PC-9 (cell line): ENCODE results near the gene RGR. TPM values are rescaled to one million over a fixed set of nuclear protein-coding genes. Genes with fewer than 3 reads are reported as not detected.

Experiments
- BruUV-seq: library from RNA; stranded (reverse); fragments of 400-500 nt; replicated peaks from 2 replicates; lab custom pipeline; 2021; lab: Mats Ljungman, UMichigan
- CTCF ChIA-PET: fragments of 300-600 bp; sonication (Branson Sonifier 250); formaldehyde crosslinking; loops from one replicate; lab custom pipeline; 2022; ENCODE audit warnings: antibody characterized with exemption; lab: Charles Lee
- POLR2A ChIA-PET: fragments of 300-600 bp; sonication (Branson Sonifier 250); formaldehyde crosslinking; loops from one replicate; lab custom pipeline; 2022; ENCODE audit warnings: antibody characterized with exemption; ENCODE audit not compliant: unreplicated experiment; lab: Charles Lee
- DNase-seq, 2 experiments: peaks; one replicate each; pipeline versions ENCODE4 v3.0.0 to v3.0.0-alpha.2; 2015 to 2022; ENCODE audit warnings: mixed read lengths in 1 of 2
- H2AFZ ChIP-seq: fragments of 200-600 bp; sonication (generic); 2 replicates; pipeline ENCODE4 v1.8.1; 2017; ENCODE audit warnings: antibody characterized with exemption
- H3F3A ChIP-seq: fragments of 200-600 bp; sonication (generic); 2 replicates; pipeline ENCODE4 v1.8.1; 2017; ENCODE audit warnings: antibody characterized with exemption, mild to moderate bottlenecking, low read depth; ENCODE audit not compliant: insufficient read depth
- H3K27ac ChIP-seq: fragments of 200-600 bp; sonication (generic); 2 replicates; pipeline ENCODE4 v1.6.1; 2016; ENCODE audit warnings: mixed run types
- H3K27me3 ChIP-seq: fragments of 200-600 bp; sonication (generic); 2 replicates; pipeline ENCODE4 v1.6.1; 2016; ENCODE audit warnings: low read depth, mixed run types; ENCODE audit not compliant: insufficient read depth
- H3K36me3 ChIP-seq: fragments of 200-600 bp; sonication (generic); 2 replicates; pipeline ENCODE4 v1.6.1; 2016; ENCODE audit warnings: low read depth, mixed run types
- H3K4me1 ChIP-seq: fragments of 200-600 bp; sonication (generic); replicated peaks from 2 replicates; pipeline ENCODE4 v1.6.1; 2016; ENCODE audit warnings: mixed run types; ENCODE audit not compliant: insufficient read depth
- H3K4me2 ChIP-seq: fragments of 200-600 bp; sonication (generic); 2 replicates; pipeline ENCODE4 v1.6.1; 2017; ENCODE audit warnings: mixed run types
- H3K4me3 ChIP-seq: fragments of 200-600 bp; sonication (generic); 2 replicates; pipeline ENCODE4 v1.6.1; 2016; ENCODE audit warnings: mixed run types
- H3K79me2 ChIP-seq: fragments of 200-600 bp; sonication (generic); 2 replicates; pipeline ENCODE4 v1.6.1; 2017; ENCODE audit warnings: low read depth, mixed run types
- H3K9me2 ChIP-seq: fragments of 200-600 bp; sonication (generic); 2 replicates; pipeline ENCODE4 v1.8.1; 2017; ENCODE audit warnings: mild to moderate bottlenecking; ENCODE audit not compliant: insufficient read depth
- H3K9me3 ChIP-seq: fragments of 200-600 bp; sonication (generic); 2 replicates; pipeline ENCODE4 v1.8.1; 2016; ENCODE audit warnings: low read depth; ENCODE audit not compliant: insufficient read depth
- H4K20me1 ChIP-seq: fragments of 200-600 bp; sonication (generic); 2 replicates; pipeline ENCODE4 v1.8.1; 2017; ENCODE audit not compliant: insufficient read depth
- CTCF ChIP-seq: fragments of 200-600 bp; sonication (generic); conservative IDR thresholded peaks from 2 replicates; pipeline ENCODE4 v1.6.1; 2017; ENCODE audit warnings: mixed run types, antibody characterized with exemption, mild to moderate bottlenecking, moderate library complexity
- EZH2 ChIP-seq: fragments of 200-600 bp; sonication (generic); IDR thresholded peaks from 2 replicates; pipeline ENCODE4 v1.8.0; 2017; ENCODE audit warnings: antibody characterized with exemption, low read depth
- intact Hi-C: fragments of 100-400 bp; cut with micrococcal nuclease; formaldehyde crosslinking; loops from one replicate; pipeline ENCODE4 v1.10.0; 2022; ENCODE audit not compliant: unreplicated experiment
- total RNA-seq: library from RNA; stranded (reverse); gene quantifications from 2 replicates; pipeline ENCODE4 v1.2.3, GENCODE V29; 2021

RGR gene
- total RNA-seq, 1 experiment from 2014 or later = not detected

GRCh38 chr10:84241185-84241790 is 3.6 kb upstream of the RGR start, which contains the start of gene LRIT1:
Gene LRIT1 (minus strand): TSS chr10:84241546. CDS start chr10:84241439, 107 bp downstream.
- ChIA-PET CTCF (no interaction called here), POLR2A (no interaction called here)
- intact Hi-C loops = no loop called here
- TF ChIP-seq EZH2 (no peak), CTCF (no peak)
- H4K20me1 ChIP-seq = no peaks in the 10 kb centered on the region
- no peaks in the 10 kb centered on the region; the same call in 1 of the 2 replicates for H3K9me3 ChIP-seq
- no peaks in the 10 kb centered on the region for H3K9me2 ChIP-seq
- H3K27ac ChIP-seq = no peak within 1 kb of the TSS
- H3K79me2 ChIP-seq = no peaks in the 10 kb centered on the region
- H3K4me1 ChIP-seq = no peaks in the 10 kb centered on the region
- H3F3A ChIP-seq = no peaks in the 10 kb centered on the region
- DNase-seq = no peak
- peaks cover 100% of the 10 kb centered on the region for H3K27me3 ChIP-seq
- BruUV-seq = no TSS peak
- no peak within 1 kb of the TSS for H3K4me3 ChIP-seq
- H3K36me3 ChIP-seq = no peaks in the 10 kb centered on the region
- no peak within 1 kb of the TSS for H2AFZ ChIP-seq
- no peak within 1 kb of the TSS for H3K4me2 ChIP-seq

GRCh38 chr10:84243759-84244158 is 1.1 kb upstream of the RGR start:
- POLR2A ChIA-PET = no interaction called here
- peaks cover 100% of the 10 kb centered on the region for H3K27me3 ChIP-seq
- H3K79me2 ChIP-seq = no peaks in the 10 kb centered on the region
- no peak overlapping the region for H2AFZ ChIP-seq
- H3K27ac ChIP-seq = no peak overlapping the region
- no peak overlapping the region for H3K4me3 ChIP-seq
- H3K9me2 ChIP-seq = no peaks in the 10 kb centered on the region
- no peaks in the 10 kb centered on the region for H3F3A ChIP-seq
- no peak for DNase-seq
- H3K9me3 ChIP-seq = no peaks in the 10 kb centered on the region; the same call in 1 of the 2 replicates
- H3K4me1 ChIP-seq = no peaks in the 10 kb centered on the region
- no peak overlapping the region for H3K4me2 ChIP-seq
- intact Hi-C loops = no loop called here
- no peaks in the 10 kb centered on the region for H4K20me1 ChIP-seq
- no peak for TF ChIP-seq CTCF
- TF ChIP-seq EZH2 = no peak
- CTCF ChIA-PET = no interaction called here
- no TSS peak for BruUV-seq
- H3K36me3 ChIP-seq = no peaks in the 10 kb centered on the region

GRCh38 chr10:84247496-84247895 is 2.6 kb downstream of the RGR start:
- Histone ChIP-seq H3K9me2 (no peaks in the 10 kb centered on the region), H3K27ac (no peak overlapping the region), H2AFZ (no peak overlapping the region), H3K79me2 (no peaks in the 10 kb centered on the region), H3K4me1 (no peaks in the 10 kb centered on the region), H3K27me3 (peaks cover 99% of the 10 kb centered on the region), H3K4me2 (no peak overlapping the region), H3F3A (no peaks in the 10 kb centered on the region), H4K20me1 (no peaks in the 10 kb centered on the region), H3K36me3 (no peaks in the 10 kb centered on the region), H3K9me3 (no peaks in the 10 kb centered on the region; the same call in 1 of the 2 replicates), H3K4me3 (no peak overlapping the region)
- no peak for DNase-seq
- POLR2A ChIA-PET = no interaction called here
- CTCF ChIA-PET = no interaction called here
- no TSS peak for BruUV-seq
- no peak for TF ChIP-seq EZH2
- TF ChIP-seq CTCF = no peak
- intact Hi-C loops = no loop called here
